ENCODE measurements around the gene PTPN20.

The PTPN20 gene

DNA sequence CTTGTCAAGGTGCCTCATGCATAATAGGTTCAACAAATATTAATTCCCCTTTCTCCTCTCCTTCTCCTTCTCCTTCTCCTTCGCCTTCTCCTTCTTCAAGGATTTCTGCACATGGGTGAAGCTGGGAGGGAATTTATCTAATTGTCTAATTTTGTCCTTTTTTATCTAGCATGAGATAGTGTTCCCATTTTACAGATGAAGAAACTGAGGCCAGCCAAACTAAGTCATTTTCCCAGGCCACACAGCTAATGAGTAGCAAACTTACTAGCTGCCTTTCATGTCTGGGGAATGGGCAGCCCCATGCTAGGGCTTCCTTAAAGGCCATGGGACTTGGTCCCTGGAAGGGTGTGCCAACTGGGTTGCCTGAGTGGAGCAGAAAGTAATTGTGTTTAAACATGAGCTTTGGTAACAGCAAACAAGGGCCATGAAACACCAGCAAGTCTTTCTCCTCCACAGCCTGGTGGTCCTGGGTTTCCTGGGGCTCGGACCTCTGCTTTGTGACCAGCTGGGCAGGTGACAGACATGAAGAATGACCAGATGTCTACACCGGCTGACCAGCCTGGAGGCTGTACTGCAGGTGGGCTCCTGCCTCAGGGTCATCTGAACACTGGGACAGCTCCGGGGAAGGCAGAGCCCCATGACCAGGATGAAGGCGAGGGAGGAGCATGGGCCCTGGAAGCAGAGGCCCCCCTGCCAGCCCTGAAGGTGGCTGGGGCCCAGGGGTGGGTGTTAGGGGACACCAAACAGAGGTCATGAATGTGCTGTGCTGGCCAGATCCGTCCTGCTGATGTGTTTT, 138.0 kb downstream of the PTPN20 start:
- no peak for DNase-seq (ENCODE audit: low read depth)
- H3K4me3 ChIP-seq (ENCODE audit: low read depth, low read length), result no peak overlapping the region
- TF ChIP-seq, protein P1, sequence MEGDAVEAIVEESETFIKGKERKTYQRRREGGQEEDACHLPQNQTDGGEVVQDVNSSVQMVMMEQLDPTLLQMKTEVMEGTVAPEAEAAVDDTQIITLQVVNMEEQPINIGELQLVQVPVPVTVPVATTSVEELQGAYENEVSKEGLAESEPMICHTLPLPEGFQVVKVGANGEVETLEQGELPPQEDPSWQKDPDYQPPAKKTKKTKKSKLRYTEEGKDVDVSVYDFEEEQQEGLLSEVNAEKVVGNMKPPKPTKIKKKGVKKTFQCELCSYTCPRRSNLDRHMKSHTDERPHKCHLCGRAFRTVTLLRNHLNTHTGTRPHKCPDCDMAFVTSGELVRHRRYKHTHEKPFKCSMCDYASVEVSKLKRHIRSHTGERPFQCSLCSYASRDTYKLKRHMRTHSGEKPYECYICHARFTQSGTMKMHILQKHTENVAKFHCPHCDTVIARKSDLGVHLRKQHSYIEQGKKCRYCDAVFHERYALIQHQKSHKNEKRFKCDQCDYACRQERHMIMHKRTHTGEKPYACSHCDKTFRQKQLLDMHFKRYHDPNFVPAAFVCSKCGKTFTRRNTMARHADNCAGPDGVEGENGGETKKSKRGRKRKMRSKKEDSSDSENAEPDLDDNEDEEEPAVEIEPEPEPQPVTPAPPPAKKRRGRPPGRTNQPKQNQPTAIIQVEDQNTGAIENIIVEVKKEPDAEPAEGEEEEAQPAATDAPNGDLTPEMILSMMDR (IDR thresholded peaks at IDR 0.05; ENCODE audit: insufficient read depth, low read depth, low read length, missing control alignments), result no peak

DNA sequence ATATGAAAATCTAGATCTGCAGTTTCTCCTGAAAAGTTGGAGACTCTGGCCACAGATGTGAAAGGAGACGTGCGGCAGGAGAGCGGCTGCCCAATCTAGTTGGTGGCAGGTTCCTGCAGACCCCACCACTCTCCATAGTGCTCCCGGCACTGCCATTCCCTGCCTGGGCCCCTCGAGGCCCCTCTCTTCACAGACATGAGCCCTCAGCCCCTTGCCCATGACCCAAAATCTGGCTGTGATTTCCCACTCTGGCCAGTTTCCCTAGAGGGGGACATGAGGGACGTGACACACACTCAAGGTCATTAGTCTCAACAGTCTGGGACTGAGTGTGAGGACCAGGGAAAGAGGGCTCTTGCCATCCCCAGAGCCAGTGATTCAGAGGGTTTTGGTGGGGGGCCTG, 138.7 kb downstream of the PTPN20 start:
- TF ChIP-seq, protein P1 (IDR thresholded peaks at IDR 0.05; ENCODE audit: insufficient read depth, low read depth, low read length, missing control alignments), result no peak
- DNase-seq (ENCODE audit: low read depth), result no peak
- H3K4me3 ChIP-seq (ENCODE audit: low read depth, low read length), result no peak overlapping the region

DNA sequence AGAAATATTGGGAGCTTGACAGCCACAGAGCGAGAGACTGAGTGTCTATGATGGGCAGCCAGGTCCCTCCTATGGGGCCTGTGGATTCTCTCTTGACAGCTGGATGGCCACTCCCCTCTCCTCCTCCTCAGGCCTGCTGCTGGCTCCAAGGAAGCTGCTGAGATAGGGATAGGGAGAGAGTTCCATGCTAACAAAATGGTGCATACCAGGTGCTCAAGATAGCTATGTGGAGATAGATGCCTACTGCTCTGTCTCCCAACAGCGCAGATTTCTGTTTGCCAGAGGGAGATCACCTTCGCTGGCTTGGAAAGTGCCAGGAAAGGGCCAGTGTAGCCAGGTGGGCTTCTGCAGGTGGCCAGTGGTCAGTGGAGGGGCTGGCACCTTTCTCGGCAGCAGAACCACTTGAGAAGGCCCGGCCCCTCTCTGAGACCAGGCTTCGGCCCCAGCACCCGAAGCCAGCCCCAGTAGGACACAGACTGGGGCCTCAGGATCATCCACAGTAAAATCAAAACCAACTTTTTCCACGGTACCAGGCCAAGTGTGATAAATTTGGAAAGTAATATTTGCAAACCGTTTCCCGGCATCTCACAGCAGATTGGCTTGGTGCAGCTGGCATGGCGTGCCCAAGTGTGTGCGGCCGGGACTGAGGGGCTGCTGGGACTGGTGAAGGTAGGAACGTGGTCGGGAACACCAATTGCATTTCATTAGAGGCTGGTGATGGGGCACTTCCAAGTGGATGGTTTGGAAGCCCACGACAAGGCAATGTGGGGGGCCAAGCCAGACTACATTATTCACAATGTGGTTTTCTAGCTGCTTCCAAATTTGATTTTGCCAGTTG, 139.6 kb downstream of the PTPN20 start:
- H3K4me3 ChIP-seq (ENCODE audit: low read depth, low read length), result no peak overlapping the region
- TF ChIP-seq, protein P1 (IDR thresholded peaks at IDR 0.05; ENCODE audit: insufficient read depth, low read depth, low read length, missing control alignments), result no peak
- no peak for DNase-seq (ENCODE audit: low read depth)

DNA sequence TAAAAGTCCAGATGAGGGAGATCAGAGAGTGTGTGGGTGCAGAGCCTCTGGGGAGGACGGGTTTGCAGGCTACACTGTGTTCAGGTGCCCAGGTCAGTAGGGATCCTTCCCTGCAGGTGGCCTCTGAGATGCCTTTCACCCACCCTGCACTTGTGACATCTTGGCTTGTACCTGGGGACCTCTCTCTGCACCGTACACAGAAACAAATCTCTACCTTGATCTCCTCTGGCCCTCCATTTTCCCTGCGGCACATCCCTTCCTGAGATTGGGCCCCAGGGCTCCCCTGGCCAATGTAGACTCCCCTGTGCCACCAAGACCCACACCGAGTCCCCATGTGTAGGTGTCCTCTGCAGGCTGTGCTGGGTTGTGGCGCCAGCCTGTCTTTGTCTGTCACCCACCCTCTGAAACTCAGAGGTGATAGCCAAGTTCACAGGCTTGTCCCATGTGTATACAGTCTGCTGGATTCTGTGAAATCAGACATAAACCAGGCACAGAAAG, 140.6 kb downstream of the PTPN20 start:
- H3K4me3 ChIP-seq (ENCODE audit: low read depth, low read length), result no peak overlapping the region
- TF ChIP-seq, protein P1 (IDR thresholded peaks at IDR 0.05; ENCODE audit: insufficient read depth, low read depth, low read length, missing control alignments), result no peak
- DNase-seq (ENCODE audit: low read depth), result no peak

Measured in GM12865 (cell line).